ENCODE results near the gene IDH2.
"Not testable (repeated sequence)": the region's sequence is repeated elsewhere in the genome, so short reads cannot be mapped to it uniquely, and the experiment has no call there.

IDH2 gene

GRCh38 chr15:90114451-90114901, 12.2 kb upstream of the IDH2 start:
- DNase-seq: no peak

GRCh38 chr15:90113166-90113565, 10.9 kb upstream of the IDH2 start:
- DNase-seq: no peak

GRCh38 chr15:90109163-90109751, 7.0 kb upstream of the IDH2 start:
- DNase-seq: not testable (repeated sequence)

- not testable (repeated sequence) for DNase-seq
Observed at GRCh38 chr15:90108038-90108437, 5.8 kb upstream of the IDH2 start.

GRCh38 chr15:90106522-90107117, 4.4 kb upstream of the IDH2 start:
- DNase-seq: no peak

GRCh38 chr15:90105521-90105920, 3.3 kb upstream of the IDH2 start:
- DNase-seq: no peak

- no peak for DNase-seq
Observed at GRCh38 chr15:90104551-90104950, 2.3 kb upstream of the IDH2 start.

- no peak for DNase-seq
Observed at GRCh38 chr15:90103701-90104329, 1.5 kb upstream of the IDH2 start.

GRCh38 chr15:90101130-90101968, 919 bp downstream of the IDH2 start:
- peak in 1 of 2 experiments; percentile 39 for DNase-seq

- no peak for DNase-seq
Observed at GRCh38 chr15:90099868-90100831, 2.1 kb downstream of the IDH2 start.

- no peak for DNase-seq
Observed at GRCh38 chr15:90099072-90099867, 3.0 kb downstream of the IDH2 start.

- DNase-seq: no peak
Observed at GRCh38 chr15:90097475-90097874, 4.8 kb downstream of the IDH2 start.

GRCh38 chr15:90095521-90095959, 6.7 kb downstream of the IDH2 start:
- DNase-seq: no peak

GRCh38 chr15:90091156-90091931, 10.9 kb downstream of the IDH2 start:
- no peak for DNase-seq

- no peak for DNase-seq
Observed at GRCh38 chr15:90090226-90090848, 11.9 kb downstream of the IDH2 start.

GRCh38 chr15:90087454-90088154, 14.7 kb downstream of the IDH2 start:
- DNase-seq: no peak

- DNase-seq: no peak
Observed at GRCh38 chr15:90086868-90087268, 15.4 kb downstream of the IDH2 start.

GRCh38 chr15:90085565-90085964, 16.7 kb downstream of the IDH2 start:
- no peak for DNase-seq

- no peak for DNase-seq
Observed at GRCh38 chr15:90084876-90085423, 17.3 kb downstream of the IDH2 start.
